SK-N-SH (cell line): ENCODE data around the gene PCDHGB6. TPM values are rescaled to one million over a fixed set of nuclear protein-coding genes. Genes with fewer than 3 reads are reported as not detected.
A peak's percentile ranks its signal among the peaks of the same experiment; 100 is the strongest.

ENCODE experiments used
- CTCF ChIA-PET: fragments of 300-600, 350-600 bp; formaldehyde crosslinking; extraction: SDS; loops from one replicate; lab custom pipeline; 2021; lab: Yijun Ruan, JAX
- POLR2A ChIA-PET: fragments of 350-600 bp; sonication (Branson Sonifier 250); formaldehyde crosslinking; extraction: SDS; loops from one replicate; lab custom pipeline; 2020; ENCODE audit warnings: antibody characterized with exemption, inconsistent platforms; lab: Yijun Ruan, JAX
- DNase-seq: peaks from one replicate; pipeline ENCODE4 v3.0.0; 2012
- H2AFZ ChIP-seq: fragments of 200-600 bp; sonication (generic); 2 replicates; pipeline ENCODE4 v1.8.1; 2016; ENCODE audit warnings: antibody characterized with exemption, mild to moderate bottlenecking, low read depth
- H3F3A ChIP-seq: fragments of 200-600 bp; sonication (generic); replicated peaks from 2 replicates; pipeline ENCODE3; 2016; ENCODE audit warnings: antibody characterized with exemption, mild to moderate bottlenecking; ENCODE audit not compliant: insufficient read depth
- H3K27ac ChIP-seq, 2 experiments: fragments of 200-500 bp in 1 of 2; fragments of 200-600 bp in 1 of 2; sonication (Bioruptor generic) in 1 of 2; sonication (generic), shearing (Covaris generic) in 1 of 2; 2 replicates each; pipeline versions ENCODE4 v1.5.1 to v1.6.1; 2014 to 2016; ENCODE audit warnings: low read depth in 2 of 2, inconsistent platforms in 1 of 2, low read length in 1 of 2, mild to moderate bottlenecking in 1 of 2, mixed read lengths in 1 of 2
- H3K27me3 ChIP-seq: fragments of 200-600 bp; sonication (generic), shearing (Covaris generic); 2 replicates; pipeline ENCODE4 v1.6.1; 2016; ENCODE audit warnings: mixed run types; ENCODE audit not compliant: insufficient read depth
- H3K36me3 ChIP-seq, 2 experiments: fragments of 200-500 bp in 1 of 2; fragments of 200-600 bp in 1 of 2; sonication (Bioruptor generic) in 1 of 2; sonication (generic) in 1 of 2; replicated peaks in 1 of 2; 2 replicates each; pipeline versions ENCODE3 to v1.5.1; 2014 to 2016; ENCODE audit warnings: low read length in 1 of 2, mild to moderate bottlenecking in 1 of 2; ENCODE audit not compliant: insufficient read depth in 2 of 2, control insufficient read depth in 1 of 2
- H3K4me1 ChIP-seq, 2 experiments: fragments of 200-500 bp in 1 of 2; fragments of 200-600 bp in 1 of 2; sonication (Bioruptor generic) in 1 of 2; sonication (generic), shearing (Covaris generic) in 1 of 2; 2 replicates each; pipeline versions ENCODE4 v1.5.1 to v1.6.1; 2014 to 2016; ENCODE audit warnings: low read depth in 1 of 2, low read length in 1 of 2, mixed run types in 1 of 2; ENCODE audit not compliant: insufficient read depth in 2 of 2, control insufficient read depth in 1 of 2
- H3K4me2 ChIP-seq: fragments of 200-600 bp; sonication (generic), shearing (Covaris generic); 2 replicates; pipeline ENCODE4 v1.6.1; 2017; ENCODE audit warnings: mixed run types
- H3K4me3 ChIP-seq, 2 experiments: fragments of 200-500 bp in 1 of 2; fragments of 200-600 bp in 1 of 2; sonication (Bioruptor generic) in 1 of 2; sonication (generic), shearing (Covaris generic) in 1 of 2; 2 replicates each; pipeline versions ENCODE4 v1.5.1 to v1.8.1; 2014 to 2016; ENCODE audit warnings: low read depth in 2 of 2, inconsistent platforms in 1 of 2, low read length in 1 of 2, mild to moderate bottlenecking in 1 of 2, mixed read lengths in 1 of 2, moderate library complexity in 1 of 2
- H3K79me2 ChIP-seq: fragments of 200-600 bp; sonication (generic); 2 replicates; pipeline ENCODE4 v1.8.1; 2017; ENCODE audit warnings: mild to moderate bottlenecking; ENCODE audit not compliant: insufficient read depth
- H3K9ac ChIP-seq: fragments of 200-600 bp; sonication (generic); 2 replicates; pipeline ENCODE4 v1.6.1; 2017; ENCODE audit warnings: mixed run types
- H3K9me2 ChIP-seq: fragments of 200-600 bp; sonication (generic); 2 replicates; pipeline ENCODE4 v1.6.1; 2017; ENCODE audit warnings: mixed run types
- H3K9me3 ChIP-seq: fragments of 200-600 bp; sonication (generic); 2 replicates; pipeline ENCODE4 v1.6.1; 2017; ENCODE audit warnings: mixed run types, mild to moderate bottlenecking, moderate library complexity
- H4K20me1 ChIP-seq: fragments of 200-600 bp; sonication (generic); 2 replicates; pipeline ENCODE4 v1.6.1; 2017; ENCODE audit warnings: mild to moderate bottlenecking, mixed run types; ENCODE audit not compliant: insufficient read depth
- CHD2 ChIP-seq: fragments of 150-350 bp; IDR thresholded peaks from 2 replicates; pipeline ENCODE4 v1.6.1; 2018; ENCODE audit warnings: low read length; ENCODE audit not compliant: partially characterized antibody
- FOSL2 ChIP-seq: IDR thresholded peaks from 2 replicates; pipeline ENCODE4 v1.4.0; 2012; ENCODE audit warnings: low read depth, mild to moderate bottlenecking, moderate library complexity, borderline replicate concordance
- GATA2 ChIP-seq: sonication (generic); formaldehyde crosslinking; IDR thresholded peaks from 2 replicates; pipeline ENCODE4 v1.5.0; 2020; ENCODE audit warnings: mild to moderate bottlenecking, missing genetic modification reagents
- MXI1 ChIP-seq: IDR thresholded peaks from 2 replicates; pipeline ENCODE4 v1.6.1; 2012; ENCODE audit warnings: mild to moderate bottlenecking, low read depth, low read length, improper control_type of control experiment
- RFX5 ChIP-seq: IDR thresholded peaks from 2 replicates; pipeline ENCODE4 v1.6.1; 2012; ENCODE audit warnings: mild to moderate bottlenecking, improper control_type of control experiment, low read length
- RXRA ChIP-seq: IDR thresholded peaks from 2 replicates; pipeline ENCODE4 v1.4.0; 2012; ENCODE audit warnings: low read depth, mild to moderate bottlenecking, borderline replicate concordance
- SMC3 ChIP-seq: IDR thresholded peaks from 2 replicates; pipeline ENCODE4 v1.6.1; 2012; ENCODE audit warnings: low read depth, low read length, improper control_type of control experiment
- YY1 ChIP-seq: IDR thresholded peaks from 2 replicates; pipeline ENCODE4 v1.4.0; 2012; ENCODE audit warnings: low read depth, mild to moderate bottlenecking
- WGBS: methylation state at CpG from one replicate; pipeline ENCODE4 v1.1.6; 2017; ENCODE audit warnings: low lambda C conversion rate; 5-methylcytosine and 5-hydroxymethylcytosine counted together
- polyA plus RNA-seq, 3 experiments: library from polyadenylated mRNA; depleted of rRNA; stranded (reverse); fragments of >200 nt; gene quantifications; 2 replicates each; pipeline ENCODE4 v1.2.3, GENCODE V29; 2012
- TF ChIP-seq, protein P1 (sequence below): IDR thresholded peaks from 2 replicates; pipeline ENCODE4 v1.6.1; 2012; ENCODE audit warnings: mild to moderate bottlenecking, low read depth, low read length, moderate library complexity
- TF ChIP-seq, protein P2 (sequence below): IDR thresholded peaks from 2 replicates; pipeline ENCODE4 v1.4.0; 2012; ENCODE audit warnings: low read depth
- TF ChIP-seq, protein P3 (sequence below): fragments of 150-350 bp; IDR thresholded peaks from 2 replicates; pipeline ENCODE4 v1.6.1; 2017; ENCODE audit warnings: antibody characterized with exemption, low read length, low read depth, borderline replicate concordance

Gene PCDHGB6
- polyA plus RNA-seq, 1 of the 3 experiments (the other 2 are of a cell fraction) = 0.18 TPM

DNA sequence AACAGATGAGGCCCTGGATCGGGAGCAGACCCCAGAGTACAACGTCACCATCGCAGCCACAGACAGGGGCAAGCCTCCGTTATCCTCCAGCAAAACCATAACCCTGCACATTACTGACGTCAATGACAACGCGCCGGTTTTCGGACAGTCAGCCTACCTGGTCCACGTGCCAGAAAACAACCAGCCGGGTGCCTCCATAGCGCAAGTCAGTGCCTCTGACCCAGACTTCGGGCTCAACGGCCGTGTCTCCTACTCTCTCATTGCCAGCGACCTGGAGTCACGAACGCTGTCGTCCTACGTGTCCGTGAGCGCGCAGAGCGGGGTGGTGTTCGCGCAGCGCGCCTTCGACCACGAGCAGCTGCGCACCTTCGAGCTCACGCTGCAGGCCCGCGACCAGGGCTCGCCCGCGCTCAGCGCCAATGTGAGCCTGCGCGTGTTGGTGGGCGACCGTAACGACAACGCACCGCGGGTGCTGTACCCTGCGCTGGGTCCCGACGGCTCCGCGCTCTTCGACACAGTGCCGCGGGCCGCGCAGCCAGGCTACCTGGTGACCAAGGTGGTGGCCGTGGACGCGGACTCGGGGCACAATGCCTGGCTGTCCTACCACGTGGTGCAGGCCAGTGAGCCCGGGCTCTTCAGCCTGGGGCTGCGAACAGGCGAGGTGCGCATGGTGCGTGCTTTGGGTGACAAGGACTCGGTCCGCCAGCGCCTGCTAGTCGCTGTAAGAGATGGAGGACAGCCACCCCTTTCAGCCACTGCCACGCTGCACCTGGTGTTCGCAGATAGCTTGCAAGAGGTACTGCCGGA, 11.5 kb downstream of the PCDHGB6 start:
- 96% methylated on average over 48 of the region's 74 CpGs for WGBS
- CTCF ChIA-PET = interaction anchor here (1.3 to 1.7 kb wide), 2 partner anchors 141 to 145 kb away, joined by 3 to 5 read pairs; no protein-coding TSS in a partner anchor
- H2AFZ ChIP-seq = no peak overlapping the region
- no peaks in the 10 kb centered on the region; a peak in 1 of 4 replicates for H3K4me1 ChIP-seq
- H3F3A ChIP-seq = peaks cover 4% of the 10 kb centered on the region
- H4K20me1 ChIP-seq = no peaks in the 10 kb centered on the region
- no peak overlapping the region for H3K27ac ChIP-seq
- no peak for DNase-seq
- H3K9ac ChIP-seq = no peak overlapping the region
- H3K36me3 ChIP-seq = peaks cover 3 to 41% of the 10 kb centered on the region in 2 experiments
- H3K4me2 ChIP-seq = no peak overlapping the region
- TF ChIP-seq GATA2 (no peak), CHD2 (no peak), YY1 (no peak), MXI1 (no peak), RXRA (no peak), FOSL2 (no peak), RFX5 (no peak), SMC3 (no peak)
- TF ChIP-seq, protein P1, sequence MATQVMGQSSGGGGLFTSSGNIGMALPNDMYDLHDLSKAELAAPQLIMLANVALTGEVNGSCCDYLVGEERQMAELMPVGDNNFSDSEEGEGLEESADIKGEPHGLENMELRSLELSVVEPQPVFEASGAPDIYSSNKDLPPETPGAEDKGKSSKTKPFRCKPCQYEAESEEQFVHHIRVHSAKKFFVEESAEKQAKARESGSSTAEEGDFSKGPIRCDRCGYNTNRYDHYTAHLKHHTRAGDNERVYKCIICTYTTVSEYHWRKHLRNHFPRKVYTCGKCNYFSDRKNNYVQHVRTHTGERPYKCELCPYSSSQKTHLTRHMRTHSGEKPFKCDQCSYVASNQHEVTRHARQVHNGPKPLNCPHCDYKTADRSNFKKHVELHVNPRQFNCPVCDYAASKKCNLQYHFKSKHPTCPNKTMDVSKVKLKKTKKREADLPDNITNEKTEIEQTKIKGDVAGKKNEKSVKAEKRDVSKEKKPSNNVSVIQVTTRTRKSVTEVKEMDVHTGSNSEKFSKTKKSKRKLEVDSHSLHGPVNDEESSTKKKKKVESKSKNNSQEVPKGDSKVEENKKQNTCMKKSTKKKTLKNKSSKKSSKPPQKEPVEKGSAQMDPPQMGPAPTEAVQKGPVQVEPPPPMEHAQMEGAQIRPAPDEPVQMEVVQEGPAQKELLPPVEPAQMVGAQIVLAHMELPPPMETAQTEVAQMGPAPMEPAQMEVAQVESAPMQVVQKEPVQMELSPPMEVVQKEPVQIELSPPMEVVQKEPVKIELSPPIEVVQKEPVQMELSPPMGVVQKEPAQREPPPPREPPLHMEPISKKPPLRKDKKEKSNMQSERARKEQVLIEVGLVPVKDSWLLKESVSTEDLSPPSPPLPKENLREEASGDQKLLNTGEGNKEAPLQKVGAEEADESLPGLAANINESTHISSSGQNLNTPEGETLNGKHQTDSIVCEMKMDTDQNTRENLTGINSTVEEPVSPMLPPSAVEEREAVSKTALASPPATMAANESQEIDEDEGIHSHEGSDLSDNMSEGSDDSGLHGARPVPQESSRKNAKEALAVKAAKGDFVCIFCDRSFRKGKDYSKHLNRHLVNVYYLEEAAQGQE = no peak
- TF ChIP-seq, protein P2, sequence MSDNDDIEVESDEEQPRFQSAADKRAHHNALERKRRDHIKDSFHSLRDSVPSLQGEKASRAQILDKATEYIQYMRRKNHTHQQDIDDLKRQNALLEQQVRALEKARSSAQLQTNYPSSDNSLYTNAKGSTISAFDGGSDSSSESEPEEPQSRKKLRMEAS = no peak
- TF ChIP-seq, protein P3, sequence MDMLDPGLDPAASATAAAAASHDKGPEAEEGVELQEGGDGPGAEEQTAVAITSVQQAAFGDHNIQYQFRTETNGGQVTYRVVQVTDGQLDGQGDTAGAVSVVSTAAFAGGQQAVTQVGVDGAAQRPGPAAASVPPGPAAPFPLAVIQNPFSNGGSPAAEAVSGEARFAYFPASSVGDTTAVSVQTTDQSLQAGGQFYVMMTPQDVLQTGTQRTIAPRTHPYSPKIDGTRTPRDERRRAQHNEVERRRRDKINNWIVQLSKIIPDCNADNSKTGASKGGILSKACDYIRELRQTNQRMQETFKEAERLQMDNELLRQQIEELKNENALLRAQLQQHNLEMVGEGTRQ = no peak
- TF ChIP-seq, all 33 proteins: peak for 0
- POLR2A ChIA-PET = no interaction called here
- H3K4me3 ChIP-seq = peak overlapping the region in 1 of 2 experiments; percentile 56; a peak in 1 of 4 replicates
- H3K9me3 ChIP-seq = 0 out of 2 replicates have a peak, but pooled peaks cover 7% of the 10 kb centered on the region
- peaks cover 18% of the 10 kb centered on the region; the same call in 1 of the 2 replicates for H3K79me2 ChIP-seq
- H3K27me3 ChIP-seq = no peaks in the 10 kb centered on the region
- no peaks in the 10 kb centered on the region for H3K9me2 ChIP-seq
